ENCODE results near the gene TSACC. TPM values are rescaled to one million over a fixed set of nuclear protein-coding genes. Genes with fewer than 3 reads are reported as not detected.

TSACC gene
- total and polyA plus RNA-seq, 2 experiments from 2014 or later = 4.7 TPM; not detected in 1

DNA sequence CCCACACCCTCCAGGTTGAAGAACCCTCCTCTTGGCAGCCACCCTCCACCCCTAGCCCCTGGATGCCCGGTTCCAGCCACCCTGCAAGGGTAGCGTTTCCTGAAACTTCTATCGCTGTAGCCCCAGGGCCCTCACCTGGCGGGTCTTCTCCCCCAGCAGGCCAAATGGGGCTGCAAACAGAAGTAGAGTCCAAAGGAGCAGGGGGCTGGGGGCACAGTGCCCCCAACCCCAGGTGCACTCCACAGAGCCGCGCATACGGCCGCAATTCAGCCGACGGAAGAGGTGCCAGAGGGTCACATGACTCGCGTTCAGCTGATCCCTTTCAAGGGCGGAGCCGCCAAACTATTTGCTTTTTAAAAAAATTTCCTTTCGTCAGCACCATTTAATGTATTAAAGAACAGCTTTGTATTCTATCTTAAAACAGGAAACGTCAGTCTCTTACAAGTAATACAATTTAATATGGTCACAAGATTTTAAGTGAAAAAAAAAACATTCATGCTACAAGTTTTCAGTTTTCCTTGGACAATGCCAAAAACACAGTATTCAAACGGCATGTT is 42.9 kb upstream of the TSACC start, which contains the start of gene GLMP:
Gene GLMP (minus strand): TSS at position 289 of the 557 bp plus-strand sequence. CDS start 34 bp downstream, at position 255.
- peak; percentile 73 to 74 for DNase-seq (ENCODE audit: low read depth in 1 of 2, low spot score in 1 of 2)
- TF ChIP-seq, protein P1, sequence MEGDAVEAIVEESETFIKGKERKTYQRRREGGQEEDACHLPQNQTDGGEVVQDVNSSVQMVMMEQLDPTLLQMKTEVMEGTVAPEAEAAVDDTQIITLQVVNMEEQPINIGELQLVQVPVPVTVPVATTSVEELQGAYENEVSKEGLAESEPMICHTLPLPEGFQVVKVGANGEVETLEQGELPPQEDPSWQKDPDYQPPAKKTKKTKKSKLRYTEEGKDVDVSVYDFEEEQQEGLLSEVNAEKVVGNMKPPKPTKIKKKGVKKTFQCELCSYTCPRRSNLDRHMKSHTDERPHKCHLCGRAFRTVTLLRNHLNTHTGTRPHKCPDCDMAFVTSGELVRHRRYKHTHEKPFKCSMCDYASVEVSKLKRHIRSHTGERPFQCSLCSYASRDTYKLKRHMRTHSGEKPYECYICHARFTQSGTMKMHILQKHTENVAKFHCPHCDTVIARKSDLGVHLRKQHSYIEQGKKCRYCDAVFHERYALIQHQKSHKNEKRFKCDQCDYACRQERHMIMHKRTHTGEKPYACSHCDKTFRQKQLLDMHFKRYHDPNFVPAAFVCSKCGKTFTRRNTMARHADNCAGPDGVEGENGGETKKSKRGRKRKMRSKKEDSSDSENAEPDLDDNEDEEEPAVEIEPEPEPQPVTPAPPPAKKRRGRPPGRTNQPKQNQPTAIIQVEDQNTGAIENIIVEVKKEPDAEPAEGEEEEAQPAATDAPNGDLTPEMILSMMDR (IDR thresholded peaks at IDR 0.05; ENCODE audit: low read depth, low read length) = no peak
- Histone ChIP-seq H3K4me3 (peak within 1 kb of the TSS; percentile 57), H3K9me3 (ENCODE audit: low read depth) (no peaks in the 10 kb centered on the region), H3K36me3 (no peaks in the 10 kb centered on the region), H3K4me1 (ENCODE audit: low read depth) (no peaks in the 10 kb centered on the region), H3K27ac (no peak within 1 kb of the TSS), H3K27me3 (no peaks in the 10 kb centered on the region)

DNA sequence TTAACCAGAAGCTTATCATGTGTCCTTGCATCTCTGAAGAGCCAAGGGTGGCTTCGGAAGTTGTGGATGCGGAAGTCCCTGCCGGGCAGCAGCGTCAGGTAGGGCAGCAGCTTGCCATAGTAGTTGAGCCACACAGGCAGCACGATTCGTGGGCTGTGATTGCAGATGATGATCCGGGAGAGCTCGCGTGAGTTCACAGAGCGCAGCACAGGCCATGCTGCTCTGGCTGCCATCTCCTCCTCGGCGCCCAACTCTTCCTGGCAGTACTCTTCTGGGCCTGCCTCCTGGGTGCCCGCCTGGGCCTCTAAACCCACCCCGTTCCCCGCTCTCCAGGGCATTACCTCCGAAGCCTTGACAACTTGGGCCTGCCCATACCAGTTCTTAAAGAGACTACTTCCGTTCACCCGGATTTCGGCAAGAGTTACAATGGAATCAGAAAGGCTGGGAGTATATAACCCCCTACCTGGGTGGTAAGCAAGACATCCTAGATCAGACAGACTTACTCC is 39.4 kb upstream of the TSACC start, which contains the start of gene VHLL:
Gene VHLL (minus strand): TSS at position 456 of the 506 bp plus-strand sequence. CDS start 118 bp downstream, at position 338.
- DNase-seq (ENCODE audit: low read depth in 1 of 2, low spot score in 1 of 2) = no peak
- Histone ChIP-seq H3K27me3 (no peaks in the 10 kb centered on the region), H3K9me3 (ENCODE audit: low read depth) (no peaks in the 10 kb centered on the region), H3K4me1 (ENCODE audit: low read depth) (no peaks in the 10 kb centered on the region), H3K36me3 (no peaks in the 10 kb centered on the region), H3K27ac (no peak within 1 kb of the TSS), H3K4me3 (no peak within 1 kb of the TSS)
- TF ChIP-seq, protein P1 (IDR thresholded peaks at IDR 0.05; ENCODE audit: low read depth, low read length) = no peak

DNA sequence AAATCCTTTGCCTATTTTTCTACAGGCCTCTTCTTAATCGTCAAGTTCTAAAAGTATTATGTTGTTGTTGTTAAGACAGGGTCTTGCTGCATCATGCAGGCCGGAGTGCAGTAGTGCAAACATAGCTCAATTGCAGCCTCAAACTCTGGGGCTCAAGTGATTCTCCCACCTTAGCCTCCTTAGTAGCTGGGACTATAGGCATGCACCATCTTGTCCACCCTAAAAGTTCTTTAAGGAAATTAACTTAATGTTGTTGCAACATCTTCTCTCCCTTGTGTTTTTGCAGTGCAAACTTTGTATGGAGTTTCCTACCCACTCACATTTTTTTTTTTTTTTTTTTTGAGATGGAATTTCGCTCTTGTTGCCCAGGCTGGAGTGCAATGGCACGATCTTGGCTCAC is 35.1 kb upstream of the TSACC start:
- no peak for DNase-seq (ENCODE audit: low read depth in 1 of 2, low spot score in 1 of 2)
- no peak overlapping the region for H3K4me3 ChIP-seq
- H3K27me3 ChIP-seq = no peaks in the 10 kb centered on the region
- H3K4me1 ChIP-seq (ENCODE audit: low read depth) = no peaks in the 10 kb centered on the region
- no peak overlapping the region for H3K27ac ChIP-seq
- no peaks in the 10 kb centered on the region for H3K9me3 ChIP-seq (ENCODE audit: low read depth)
- H3K36me3 ChIP-seq = peaks cover 12% of the 10 kb centered on the region
- TF ChIP-seq, protein P1 (IDR thresholded peaks at IDR 0.05; ENCODE audit: low read depth, low read length) = no peak

DNA sequence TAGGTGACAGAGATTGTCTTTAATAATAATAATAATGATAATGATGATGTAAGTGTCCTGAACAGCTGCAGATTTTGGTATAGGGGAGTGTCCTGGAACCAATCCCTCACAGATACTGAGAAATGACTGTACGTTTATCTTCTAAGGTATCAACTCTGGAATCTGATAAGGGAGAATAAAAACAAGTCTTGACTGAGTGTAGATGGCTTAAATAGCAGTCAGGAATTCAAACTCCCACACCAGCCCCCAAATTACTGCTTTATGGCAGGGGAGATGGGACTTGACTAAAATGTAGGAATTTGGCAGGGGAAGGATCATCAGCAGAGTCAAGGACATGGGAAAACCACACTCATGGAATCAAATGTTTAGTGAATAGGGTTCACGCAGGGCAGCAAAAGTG is 33.1 kb upstream of the TSACC start:
- no peaks in the 10 kb centered on the region for H3K4me1 ChIP-seq (ENCODE audit: low read depth)
- H3K36me3 ChIP-seq = peaks cover 28% of the 10 kb centered on the region
- no peak overlapping the region for H3K4me3 ChIP-seq
- no peak for DNase-seq (ENCODE audit: low read depth in 1 of 2, low spot score in 1 of 2)
- no peak overlapping the region for H3K27ac ChIP-seq
- TF ChIP-seq, protein P1 (IDR thresholded peaks at IDR 0.05; ENCODE audit: low read depth, low read length) = no peak
- no peaks in the 10 kb centered on the region for H3K27me3 ChIP-seq
- no peaks in the 10 kb centered on the region for H3K9me3 ChIP-seq (ENCODE audit: low read depth)

DNA sequence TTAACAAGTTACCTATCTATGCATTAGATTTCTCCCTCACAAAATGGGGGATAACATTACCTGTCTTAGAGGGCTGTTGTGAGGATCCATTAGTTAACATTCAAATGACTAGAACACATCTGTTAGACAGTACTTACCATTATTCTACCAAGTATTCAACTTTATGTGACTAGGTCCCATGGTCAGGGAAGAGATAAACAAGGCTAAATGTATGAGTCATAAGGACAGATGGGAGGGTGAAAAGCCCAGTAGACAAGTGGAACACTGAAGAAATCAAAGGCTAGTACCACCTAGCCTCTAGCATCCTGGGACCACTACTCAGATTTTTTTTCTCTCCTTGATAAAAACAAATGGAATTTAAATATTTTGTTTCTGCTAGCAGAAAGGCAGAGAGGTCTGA is 30.2 kb upstream of the TSACC start:
- H3K36me3 ChIP-seq = peaks cover 50% of the 10 kb centered on the region
- peak in 1 of 2 donors; percentile 25 for DNase-seq (ENCODE audit: low read depth in 1 of 2, low spot score in 1 of 2)
- TF ChIP-seq, protein P1 (IDR thresholded peaks at IDR 0.05; ENCODE audit: low read depth, low read length) = no peak

More for the DNA sequence above, 30.2 kb upstream of the TSACC start:
- H3K27ac ChIP-seq = no peak overlapping the region
- H3K27me3 ChIP-seq = no peaks in the 10 kb centered on the region
- no peaks in the 10 kb centered on the region for H3K4me1 ChIP-seq (ENCODE audit: low read depth)
- no peak overlapping the region for H3K4me3 ChIP-seq
- no peaks in the 10 kb centered on the region for H3K9me3 ChIP-seq (ENCODE audit: low read depth)

Data from cardiac muscle cell (in vitro differentiated cells and primary cell).